ENCODE results near the gene QSOX1.

The QSOX1 gene

GRCh38 chr1:180213401-180214170 is 58.9 kb downstream of the QSOX1 start:
- peak; percentile 50 for DNase-seq (ENCODE audit: low spot score)

- no peak for DNase-seq (ENCODE audit: low spot score)
Measured at GRCh38 chr1:180215856-180216625, 61.4 kb downstream of the QSOX1 start.

DNA sequence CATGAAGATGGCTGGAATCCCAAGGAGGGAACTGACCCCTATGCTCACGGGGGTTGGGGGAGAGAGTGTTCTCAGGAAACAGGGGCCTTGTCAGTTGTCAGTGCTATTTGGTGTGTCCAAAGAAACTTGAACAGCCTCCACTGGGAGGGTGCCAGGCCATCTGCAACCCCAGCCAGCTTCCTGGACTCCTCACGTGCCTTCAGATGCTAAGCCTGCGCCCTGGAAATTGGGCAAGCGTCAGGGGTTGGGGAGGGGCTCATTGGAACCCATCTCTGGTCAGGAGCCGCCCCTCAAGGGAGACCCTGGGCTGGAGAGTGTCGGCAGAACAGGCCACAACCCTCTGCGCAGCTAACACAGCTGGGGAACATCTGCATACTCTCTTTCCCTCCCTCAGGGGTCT is 62.3 kb downstream of the QSOX1 start:
- no peak for DNase-seq (ENCODE audit: low spot score)

DNA sequence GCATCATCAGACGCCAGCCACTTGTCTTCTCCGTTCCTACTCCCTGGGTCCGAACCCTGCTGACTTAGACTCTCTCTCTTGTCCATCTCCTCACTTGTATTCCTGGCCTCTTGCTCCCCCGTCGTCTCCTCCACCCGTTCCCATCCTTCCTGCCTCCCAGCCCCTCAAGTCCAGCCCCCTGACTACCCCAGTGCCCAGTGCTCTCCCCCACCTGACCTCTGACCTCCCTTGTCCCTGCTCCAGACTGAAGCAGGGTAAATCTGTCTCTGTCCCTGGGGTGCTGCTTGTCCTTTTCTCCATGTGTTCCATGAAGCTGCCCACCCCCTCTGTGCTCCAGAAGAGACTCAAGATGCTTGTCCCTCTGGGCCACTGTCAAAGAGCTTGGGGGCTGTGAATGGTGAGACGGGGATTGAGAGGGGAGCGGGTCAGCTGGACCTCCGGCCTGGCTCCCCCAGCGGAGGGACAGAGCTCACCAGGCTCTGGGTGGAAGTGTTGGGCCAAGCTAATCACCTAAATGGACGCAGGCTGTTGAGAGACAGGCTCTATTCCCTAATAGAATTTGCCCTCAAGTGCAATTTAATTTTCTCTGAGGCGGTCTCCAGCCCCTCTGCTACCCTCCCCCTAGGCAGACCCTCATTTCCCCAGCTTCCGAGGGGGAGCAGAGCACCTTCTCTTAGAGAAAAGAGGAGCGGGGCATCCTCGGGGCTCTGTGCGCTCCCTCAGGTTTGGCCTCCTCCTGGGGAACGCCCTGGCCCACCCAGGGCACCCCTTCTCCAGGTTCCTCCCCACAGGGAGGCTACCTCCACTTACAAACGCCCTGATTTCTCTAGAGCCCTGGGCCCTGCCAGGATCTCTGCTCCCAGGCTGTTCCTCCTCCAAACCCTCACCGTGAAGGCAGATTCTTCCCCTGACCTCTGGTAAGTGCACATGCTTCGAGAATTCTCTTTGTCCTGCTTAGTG is 64.4 kb downstream of the QSOX1 start:
- DNase-seq (ENCODE audit: low spot score): no peak

DNA sequence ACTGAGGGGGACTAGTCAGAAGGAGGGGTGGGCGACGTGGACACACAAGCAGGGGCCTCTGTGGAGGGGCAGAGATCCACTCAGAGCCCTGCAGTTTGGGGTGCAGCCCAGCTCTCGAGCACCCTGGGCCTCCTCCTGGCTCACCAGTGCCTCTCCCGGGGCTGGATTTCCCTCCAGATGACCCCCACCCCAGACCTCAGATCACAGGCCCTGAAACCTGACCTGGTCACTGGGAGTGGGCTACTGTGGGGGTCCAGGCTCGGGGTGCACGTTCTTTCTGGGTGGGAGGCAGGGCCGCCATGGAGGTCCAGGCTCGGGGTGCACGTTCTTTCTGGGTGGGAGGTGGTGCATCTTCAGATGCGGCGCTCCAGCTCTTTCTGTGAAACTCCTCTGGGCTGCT is 65.1 kb downstream of the QSOX1 start:
- no peak for DNase-seq (ENCODE audit: low spot score)

DNA sequence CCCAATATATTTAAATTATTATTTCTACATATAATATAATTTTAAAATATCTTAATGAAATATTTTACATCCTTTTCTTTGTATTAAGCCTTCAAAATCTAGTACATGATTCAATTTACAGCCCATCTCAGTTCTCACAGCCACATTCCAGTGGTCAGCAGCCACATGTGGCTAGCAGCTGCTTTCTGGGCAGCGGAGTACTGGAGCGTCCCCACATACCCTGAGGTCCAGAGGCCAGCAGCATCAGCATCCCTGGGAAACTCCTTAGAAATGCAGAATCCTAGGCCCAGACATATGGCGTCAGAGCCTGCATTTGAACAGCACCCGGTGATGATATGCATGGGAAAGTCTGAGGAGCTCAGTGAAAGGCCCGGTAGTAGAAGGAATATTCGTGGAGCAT is 66.8 kb downstream of the QSOX1 start:
- no peak for DNase-seq (ENCODE audit: low spot score)

DNA sequence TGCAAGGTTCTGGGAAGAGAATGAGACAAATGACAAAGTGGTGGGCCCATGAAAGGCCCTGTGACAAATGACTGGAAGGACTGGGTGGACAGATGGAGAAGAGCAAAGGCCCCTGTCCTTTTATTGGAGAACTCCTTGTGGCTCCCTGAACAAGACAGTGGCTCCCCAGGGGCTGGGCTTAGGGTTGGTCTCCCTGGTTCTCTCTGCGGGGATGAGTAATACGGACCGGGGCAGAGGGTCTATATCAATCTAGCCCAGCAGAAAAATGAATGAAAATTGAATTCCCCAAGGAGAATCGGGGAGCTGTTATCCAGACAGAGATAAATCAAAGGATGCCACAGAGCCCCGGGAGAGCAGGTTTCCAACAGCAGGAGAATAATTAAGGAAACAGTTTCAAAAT is 70.2 kb downstream of the QSOX1 start:
- no peak for DNase-seq (ENCODE audit: low spot score)

GRCh38 chr1:180225403-180225802 is 70.7 kb downstream of the QSOX1 start:
- DNase-seq (ENCODE audit: low spot score): no peak

- no peak for DNase-seq (ENCODE audit: low spot score)
Measured at GRCh38 chr1:180227861-180228647, 73.4 kb downstream of the QSOX1 start.

- DNase-seq (ENCODE audit: low spot score): no peak
Measured at GRCh38 chr1:180228648-180229482, 74.2 kb downstream of the QSOX1 start.

DNA sequence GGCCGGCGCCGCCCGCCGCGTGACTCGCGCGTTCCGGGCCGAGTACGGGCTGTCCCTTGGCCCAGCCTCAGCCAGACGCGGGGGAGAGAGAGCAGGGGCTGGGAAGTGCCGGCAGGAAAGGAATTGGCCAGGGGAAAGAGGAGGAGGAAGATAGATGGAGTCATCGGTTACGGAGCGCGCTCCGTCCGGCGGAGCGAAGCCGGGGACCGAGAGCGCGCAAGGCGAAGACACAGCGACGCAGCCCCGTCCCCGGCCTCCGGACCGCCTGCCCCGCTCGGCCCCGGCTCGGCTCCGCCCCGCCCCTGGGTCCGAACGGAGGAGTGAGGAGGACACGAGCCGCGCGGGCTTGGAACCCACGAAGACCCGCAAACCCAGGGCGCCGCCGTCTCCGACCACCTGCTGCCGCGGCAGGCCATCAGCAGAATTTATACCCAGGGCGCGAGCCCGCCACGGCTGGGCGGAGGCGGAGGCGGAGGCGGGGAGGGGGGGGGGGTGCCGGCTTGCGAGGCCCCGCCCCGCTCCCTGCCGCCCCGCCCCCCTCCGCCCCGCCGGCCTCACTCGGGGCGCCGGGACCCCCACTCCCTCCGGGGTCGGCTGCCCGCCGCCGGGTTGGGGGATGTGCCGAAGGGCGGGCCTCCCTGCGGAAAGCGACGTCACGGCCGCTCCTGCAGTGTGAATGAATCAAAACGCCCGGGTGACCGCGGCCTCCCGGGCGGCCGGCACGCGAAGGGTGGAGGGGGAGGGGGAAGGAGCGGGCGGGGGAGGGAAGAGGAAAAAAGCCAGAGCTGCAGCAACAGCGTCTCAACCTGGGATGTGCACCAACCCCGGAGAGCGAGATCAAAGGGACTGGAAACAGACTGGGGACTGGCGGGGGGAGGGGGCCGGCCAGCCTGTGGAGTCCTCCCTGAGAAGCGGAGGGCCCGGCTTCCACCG is 75.1 kb downstream of the QSOX1 start, which contains the start of gene LHX4:
LHX4 (plus strand) TSS at position 782 of the 933 bp plus-strand sequence. CDS start 266 bp downstream, outside the sequence.
- no peak for DNase-seq (ENCODE audit: low spot score)

- DNase-seq (ENCODE audit: low spot score): no peak
Measured at GRCh38 chr1:180230416-180230790, 75.7 kb downstream of the QSOX1 start.

GRCh38 chr1:180230791-180231505 is 76.3 kb downstream of the QSOX1 start:
- DNase-seq (ENCODE audit: low spot score): no peak

DNA sequence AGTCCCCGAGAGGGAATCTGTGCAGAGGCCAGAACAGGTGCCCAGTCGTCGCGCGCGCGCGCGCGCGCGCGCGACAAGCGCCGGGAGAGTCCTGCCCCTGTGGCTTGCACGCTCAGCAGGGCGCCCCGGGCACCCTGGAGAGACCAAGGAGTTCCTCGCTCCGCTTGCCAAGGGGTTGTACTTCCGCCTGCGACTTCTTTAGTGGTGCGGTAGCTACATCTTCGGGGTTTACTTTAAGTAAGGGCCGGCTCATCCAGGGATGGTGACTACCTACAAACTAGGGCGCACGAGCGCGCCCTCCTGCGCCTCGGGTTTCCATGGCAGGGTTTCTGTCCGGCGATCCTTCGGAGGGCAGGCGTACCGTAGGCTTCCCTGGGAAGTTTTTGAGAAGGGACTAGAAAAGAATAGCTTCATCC is 76.8 kb downstream of the QSOX1 start:
- DNase-seq (ENCODE audit: low spot score): no peak

DNA sequence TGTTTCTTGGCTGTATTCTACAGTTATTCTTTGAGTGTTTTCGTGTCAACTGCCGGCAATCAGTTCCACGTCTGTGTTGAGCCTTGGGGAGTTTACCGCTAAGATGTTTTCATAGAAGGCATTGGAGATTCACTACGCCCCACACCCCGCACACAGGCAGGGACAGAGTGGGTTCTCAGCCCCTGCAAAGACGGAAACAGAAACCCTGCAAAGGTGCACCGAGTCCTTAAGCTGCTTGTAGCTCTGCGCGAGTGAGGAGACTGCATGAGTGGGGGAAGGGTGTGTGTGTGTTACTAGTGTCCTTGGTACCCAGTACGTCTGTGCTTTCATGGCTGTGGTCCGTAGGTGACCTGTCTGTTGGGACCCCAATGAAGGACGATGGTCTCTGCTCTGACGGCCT is 77.3 kb downstream of the QSOX1 start:
- DNase-seq (ENCODE audit: low spot score): no peak

DNA sequence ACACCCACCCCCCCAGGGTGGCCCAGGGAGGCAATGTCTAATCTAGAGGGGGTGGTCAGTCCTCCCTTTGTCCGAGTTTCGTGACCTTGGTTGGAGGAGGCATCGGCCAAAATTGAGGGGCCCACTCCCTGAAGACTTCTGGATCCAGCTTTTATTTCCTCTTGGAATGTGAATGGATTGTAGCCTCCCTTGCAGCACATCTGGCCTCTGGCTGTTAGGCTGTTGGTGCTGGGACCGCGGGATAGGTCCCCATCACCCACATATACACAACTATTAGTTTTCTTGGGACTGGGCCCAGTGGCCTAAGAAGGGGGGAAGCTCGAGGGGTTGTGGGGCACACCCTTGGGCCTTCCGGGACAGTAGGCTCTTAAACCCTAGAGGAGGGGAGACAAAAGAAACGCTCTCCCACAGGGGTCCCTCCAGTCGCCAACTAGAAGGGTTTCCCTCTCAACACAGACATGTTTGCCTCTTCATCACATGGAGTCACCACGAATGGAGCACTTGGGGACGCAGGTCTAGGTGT is 77.9 kb downstream of the QSOX1 start:
- DNase-seq (ENCODE audit: low spot score): no peak

- no peak for DNase-seq (ENCODE audit: low spot score)
Measured at GRCh38 chr1:180233191-180234011, 78.7 kb downstream of the QSOX1 start.

All from Ammon's horn (tissue), 1 donor.